GM23338 (cell line): ENCODE data around the gene SNRPD2. TPM values are rescaled to one million over a fixed set of nuclear protein-coding genes. Genes with fewer than 3 reads are reported as not detected.
A peak's percentile ranks its signal among the peaks of the same experiment; 100 is the strongest.

Source experiments
- ATAC-seq: fragments of 200-7000 bp; cut with Tn5 transposase; 3 replicates; pipeline ENCODE4 v1.9.1; 2020
- DNase-seq: peaks from one replicate; pipeline ENCODE4 v3.0.0-alpha.2; 2015; ENCODE audit warnings: low spot score
- H2AFZ ChIP-seq: fragments of 200-600 bp; sonication (generic); 2 replicates; pipeline ENCODE4 v1.8.0; 2016; ENCODE audit warnings: antibody characterized with exemption, mild to moderate bottlenecking, moderate library complexity
- H3F3A ChIP-seq: fragments of 200-600 bp; sonication (generic); replicated peaks from 2 replicates; pipeline ENCODE4 v1.8.0; 2017; ENCODE audit warnings: antibody characterized with exemption, mixed run types, low read depth
- H3K27ac ChIP-seq: fragments of 200-600 bp; sonication (generic); 2 replicates; pipeline ENCODE4 v1.6.1; 2016; ENCODE audit warnings: low read depth
- H3K27me3 ChIP-seq: fragments of 200-600 bp; sonication (generic); 2 replicates; pipeline ENCODE4 v1.8.0; 2016; ENCODE audit warnings: mild to moderate bottlenecking, mixed run types, moderate library complexity; ENCODE audit not compliant: insufficient read depth
- H3K36me3 ChIP-seq: fragments of 200-600 bp; sonication (generic); 2 replicates; pipeline ENCODE4 v1.8.0; 2016; ENCODE audit warnings: mild to moderate bottlenecking; ENCODE audit not compliant: insufficient read depth
- H3K4me1 ChIP-seq: fragments of 200-600 bp; sonication (generic); 2 replicates; pipeline ENCODE4 v1.8.0; 2016; ENCODE audit warnings: mild to moderate bottlenecking, moderate library complexity; ENCODE audit not compliant: insufficient read depth
- H3K4me2 ChIP-seq: fragments of 200-600 bp; sonication (generic); 2 replicates; pipeline ENCODE4 v1.7.1; 2017; ENCODE audit warnings: mixed run types
- H3K4me3 ChIP-seq: fragments of 200-600 bp; sonication (generic); 2 replicates; pipeline ENCODE4 v1.6.1; 2016; ENCODE audit warnings: mixed run types
- H3K79me2 ChIP-seq: fragments of 200-600 bp; sonication (generic); replicated peaks from 2 replicates; pipeline ENCODE4 v1.8.0; 2017; ENCODE audit warnings: mild to moderate bottlenecking; ENCODE audit not compliant: insufficient read depth
- H3K9me2 ChIP-seq: fragments of 200-600 bp; sonication (generic); 2 replicates; pipeline ENCODE4 v1.8.0; 2017; ENCODE audit not compliant: insufficient read depth
- H4K20me1 ChIP-seq: fragments of 200-600 bp; sonication (generic); replicated peaks from 2 replicates; pipeline ENCODE4 v1.8.0; 2017; ENCODE audit warnings: mild to moderate bottlenecking; ENCODE audit not compliant: insufficient read depth
- H3K27ac Mint-ChIP-seq: 2 replicates; pipeline ENCODE4 v1.8.0; 2020; ENCODE audit warnings: inconsistent platforms, mild to moderate bottlenecking, moderate library complexity, mixed read lengths
- H3K27me3 Mint-ChIP-seq: 3 replicates; pipeline ENCODE4 v1.8.0; 2022; ENCODE audit warnings: low read depth, mild to moderate bottlenecking, moderate library complexity, mixed read lengths, inconsistent platforms; ENCODE audit not compliant: insufficient read depth, poor library complexity
- H3K36me3 Mint-ChIP-seq: 3 replicates; pipeline ENCODE4 v1.8.0; 2021; ENCODE audit warnings: low read depth, mild to moderate bottlenecking, inconsistent platforms, moderate library complexity, mixed read lengths
- H3K4me1 Mint-ChIP-seq: 3 replicates; pipeline ENCODE4 v1.8.0; 2020; ENCODE audit warnings: mild to moderate bottlenecking, inconsistent platforms, mixed read lengths
- H3K4me3 Mint-ChIP-seq: 3 replicates; pipeline ENCODE4 v1.8.0; 2021; ENCODE audit warnings: moderate library complexity, mild to moderate bottlenecking, inconsistent platforms, mixed read lengths
- H3K9me3 Mint-ChIP-seq: 3 replicates; pipeline ENCODE4 v1.8.0; 2020; ENCODE audit warnings: moderate library complexity, mild to moderate bottlenecking, inconsistent platforms, mixed read lengths
- CREB1 ChIP-seq: fragments of 250-450 bp; sonication (Bioruptor Pico); IDR thresholded peaks from 2 replicates; pipeline ENCODE4 v1.5.0; 2020; ENCODE audit warnings: low read depth, mild to moderate bottlenecking, moderate library complexity
- CTCF ChIP-seq, 2 experiments: fragments of 200-600 bp in 1 of 2; sonication (generic) in 1 of 2; conservative IDR thresholded peaks; 2 replicates each; pipeline versions ENCODE4 v1.5.1 to v1.6.1; 2016 to 2017; ENCODE audit warnings: antibody characterized with exemption in 2 of 2, low read depth in 2 of 2, mild to moderate bottlenecking in 2 of 2, moderate library complexity in 1 of 2
- EZH2 ChIP-seq: fragments of 200-600 bp; sonication (generic); IDR thresholded peaks from one replicate; pipeline ENCODE4 v1.8.0; 2017; ENCODE audit warnings: antibody characterized with exemption, mild to moderate bottlenecking, low read depth; ENCODE audit not compliant: unreplicated experiment
- EZH2phosphoT487 ChIP-seq: fragments of 200-600 bp; sonication (generic); IDR thresholded peaks from one replicate; pipeline ENCODE4 v1.8.1; 2018; ENCODE audit warnings: antibody characterized with exemption; ENCODE audit not compliant: unreplicated experiment
- JUNB ChIP-seq: IDR thresholded peaks from one replicate; pipeline ENCODE4 v1.6.1; 2016; ENCODE audit warnings: antibody characterized with exemption; ENCODE audit not compliant: unreplicated experiment
- NANOG ChIP-seq: IDR thresholded peaks from 2 replicates; pipeline ENCODE4 v1.6.1; 2016; ENCODE audit warnings: antibody characterized with exemption, borderline replicate concordance
- POLR2AphosphoS5 ChIP-seq: IDR thresholded peaks from 2 replicates; pipeline ENCODE4 v1.6.1; 2016; ENCODE audit warnings: antibody characterized with exemption, low read depth
- REST ChIP-seq: IDR thresholded peaks from one replicate; pipeline ENCODE4 v1.6.1; 2018; ENCODE audit warnings: antibody characterized with exemption; ENCODE audit not compliant: unreplicated experiment
- STAT1 ChIP-seq: IDR thresholded peaks from one replicate; pipeline ENCODE4 v1.6.1; 2016; ENCODE audit warnings: antibody characterized with exemption; ENCODE audit not compliant: unreplicated experiment
- ZNF114 ChIP-seq: fragments of 250-450 bp; sonication (Bioruptor Pico); IDR thresholded peaks from 2 replicates; pipeline ENCODE4 v1.5.0; 2020; ENCODE audit warnings: mild to moderate bottlenecking, moderate library complexity
- ZNF331 ChIP-seq: fragments of 250-450 bp; sonication (Bioruptor Pico); IDR thresholded peaks from 2 replicates; pipeline ENCODE4 v1.5.0; 2020; ENCODE audit warnings: low read depth, mild to moderate bottlenecking, moderate library complexity
- polyA plus RNA-seq: library from polyadenylated mRNA; unstranded; fragments of >200 nt; fragmentation: Nextera tagmentation; extraction: Ambion mirVana; gene quantifications from 2 replicates; pipeline ENCODE4 v1.2.1, GENCODE V29; 2016
- total RNA-seq: library from RNA; depleted of rRNA; stranded (reverse); fragments of >200 nt; shearing (Covaris generic); gene quantifications from 2 replicates; pipeline ENCODE4 v1.2.3, GENCODE V29; 2014
- TF ChIP-seq, protein P1 (sequence below): IDR thresholded peaks from 2 replicates; pipeline ENCODE4 v1.6.1; 2016; ENCODE audit warnings: antibody characterized with exemption
- TF ChIP-seq, protein P2 (sequence below): fragments of 250-450 bp; sonication (Bioruptor Pico); IDR thresholded peaks from 2 replicates; pipeline ENCODE4 v1.5.0; 2020; ENCODE audit warnings: mild to moderate bottlenecking, moderate library complexity

SNRPD2 gene
- total and polyA plus RNA-seq, 2 experiments from 2014 or later: 169 to 1,375 TPM

DNA sequence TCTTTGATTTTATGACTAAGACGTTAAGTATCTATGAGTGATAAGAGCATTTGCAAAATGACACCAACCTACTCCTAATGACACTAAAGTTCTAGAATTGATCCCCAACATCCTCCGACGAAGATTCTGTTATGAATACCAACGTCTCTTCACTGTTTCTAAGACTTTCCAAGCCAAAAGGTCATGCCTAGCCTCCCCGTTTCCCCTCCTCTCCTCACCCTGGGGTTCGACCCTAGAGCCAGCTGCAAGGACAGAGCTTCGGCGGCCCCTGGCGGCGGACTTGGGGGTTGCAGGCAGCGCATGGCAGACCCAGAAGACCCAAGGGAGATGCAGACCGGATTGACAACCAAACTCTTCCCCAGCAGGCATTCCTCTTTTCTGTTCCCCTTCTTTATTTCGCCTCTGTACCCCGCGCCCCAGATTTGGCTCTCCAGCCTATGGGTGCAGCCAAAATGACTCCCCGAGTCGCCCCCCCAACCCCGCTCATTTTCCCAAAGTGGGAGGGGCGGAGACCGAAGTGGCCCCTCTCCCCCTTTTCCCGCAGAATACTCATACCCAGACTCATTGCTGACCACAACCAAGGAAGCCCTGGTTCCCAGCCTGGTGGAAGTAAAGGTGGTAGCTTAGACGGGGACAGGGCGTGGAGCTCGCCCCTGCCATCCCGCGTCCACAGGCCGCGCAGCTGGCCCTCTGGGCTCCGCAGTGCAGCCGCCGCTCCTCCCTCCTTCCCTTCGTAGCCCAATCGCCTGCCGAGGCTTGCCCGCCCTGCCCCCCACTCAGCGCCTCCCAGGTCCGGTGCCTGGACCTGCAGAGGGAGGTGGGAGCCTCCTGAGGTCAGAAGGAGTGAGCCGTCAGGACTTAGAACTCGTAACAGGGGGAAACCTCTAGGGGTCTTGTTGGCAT lies 48.5 kb downstream of the SNRPD2 start:
- peaks cover 19% of the 10 kb centered on the region; the same call in 2 of the 3 replicates for H3K9me3 Mint-ChIP-seq
- peaks cover 39% of the 10 kb centered on the region for H3F3A ChIP-seq
- no peaks in the 10 kb centered on the region for H3K79me2 ChIP-seq
- no peak overlapping the region for H3K27ac Mint-ChIP-seq
- no peaks in the 10 kb centered on the region for H4K20me1 ChIP-seq
- H3K4me2 ChIP-seq: peak overlapping the region; percentile 93
- H3K36me3 ChIP-seq: no peaks in the 10 kb centered on the region
- peaks cover 43% of the 10 kb centered on the region for H3K4me1 Mint-ChIP-seq
- ATAC-seq (peak; percentile 45), DNase-seq (peak; percentile 92)
- peaks cover 18% of the 10 kb centered on the region for H3K27me3 ChIP-seq
- peak overlapping the region; percentile 90 for H3K4me3 Mint-ChIP-seq
- H2AFZ ChIP-seq: peak overlapping the region; percentile 100
- no peak overlapping the region for H3K27ac ChIP-seq
- peaks cover 3% of the 10 kb centered on the region; the same call in 1 of the 3 replicates for H3K36me3 Mint-ChIP-seq
- H3K27me3 Mint-ChIP-seq: peaks cover 34% of the 10 kb centered on the region
- H3K4me1 ChIP-seq: peaks cover 38% of the 10 kb centered on the region
- peak overlapping the region; percentile 90 for H3K4me3 ChIP-seq
- no peaks in the 10 kb centered on the region for H3K9me2 ChIP-seq
- TF ChIP-seq STAT1 (no peak), JUNB (no peak), ZNF114 (CRISPR knock-in tag) (no peak), ZNF331 (CRISPR knock-in tag) (no peak), EZH2phosphoT487 (no peak), NANOG (no peak), CTCF (conservative IDR thresholded peaks at IDR 0.05; ENCODE audit: low read depth in 2 of 2) (peak; percentile 97 to 100), EZH2 (no peak), REST (no peak), POLR2AphosphoS5 (peak; percentile 71), CREB1 (0 out of 2 replicates have a peak, but pooled peaks have one; percentile 25)
- TF ChIP-seq, protein P1, sequence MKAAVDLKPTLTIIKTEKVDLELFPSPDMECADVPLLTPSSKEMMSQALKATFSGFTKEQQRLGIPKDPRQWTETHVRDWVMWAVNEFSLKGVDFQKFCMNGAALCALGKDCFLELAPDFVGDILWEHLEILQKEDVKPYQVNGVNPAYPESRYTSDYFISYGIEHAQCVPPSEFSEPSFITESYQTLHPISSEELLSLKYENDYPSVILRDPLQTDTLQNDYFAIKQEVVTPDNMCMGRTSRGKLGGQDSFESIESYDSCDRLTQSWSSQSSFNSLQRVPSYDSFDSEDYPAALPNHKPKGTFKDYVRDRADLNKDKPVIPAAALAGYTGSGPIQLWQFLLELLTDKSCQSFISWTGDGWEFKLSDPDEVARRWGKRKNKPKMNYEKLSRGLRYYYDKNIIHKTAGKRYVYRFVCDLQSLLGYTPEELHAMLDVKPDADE: no peak
- TF ChIP-seq, protein P2, sequence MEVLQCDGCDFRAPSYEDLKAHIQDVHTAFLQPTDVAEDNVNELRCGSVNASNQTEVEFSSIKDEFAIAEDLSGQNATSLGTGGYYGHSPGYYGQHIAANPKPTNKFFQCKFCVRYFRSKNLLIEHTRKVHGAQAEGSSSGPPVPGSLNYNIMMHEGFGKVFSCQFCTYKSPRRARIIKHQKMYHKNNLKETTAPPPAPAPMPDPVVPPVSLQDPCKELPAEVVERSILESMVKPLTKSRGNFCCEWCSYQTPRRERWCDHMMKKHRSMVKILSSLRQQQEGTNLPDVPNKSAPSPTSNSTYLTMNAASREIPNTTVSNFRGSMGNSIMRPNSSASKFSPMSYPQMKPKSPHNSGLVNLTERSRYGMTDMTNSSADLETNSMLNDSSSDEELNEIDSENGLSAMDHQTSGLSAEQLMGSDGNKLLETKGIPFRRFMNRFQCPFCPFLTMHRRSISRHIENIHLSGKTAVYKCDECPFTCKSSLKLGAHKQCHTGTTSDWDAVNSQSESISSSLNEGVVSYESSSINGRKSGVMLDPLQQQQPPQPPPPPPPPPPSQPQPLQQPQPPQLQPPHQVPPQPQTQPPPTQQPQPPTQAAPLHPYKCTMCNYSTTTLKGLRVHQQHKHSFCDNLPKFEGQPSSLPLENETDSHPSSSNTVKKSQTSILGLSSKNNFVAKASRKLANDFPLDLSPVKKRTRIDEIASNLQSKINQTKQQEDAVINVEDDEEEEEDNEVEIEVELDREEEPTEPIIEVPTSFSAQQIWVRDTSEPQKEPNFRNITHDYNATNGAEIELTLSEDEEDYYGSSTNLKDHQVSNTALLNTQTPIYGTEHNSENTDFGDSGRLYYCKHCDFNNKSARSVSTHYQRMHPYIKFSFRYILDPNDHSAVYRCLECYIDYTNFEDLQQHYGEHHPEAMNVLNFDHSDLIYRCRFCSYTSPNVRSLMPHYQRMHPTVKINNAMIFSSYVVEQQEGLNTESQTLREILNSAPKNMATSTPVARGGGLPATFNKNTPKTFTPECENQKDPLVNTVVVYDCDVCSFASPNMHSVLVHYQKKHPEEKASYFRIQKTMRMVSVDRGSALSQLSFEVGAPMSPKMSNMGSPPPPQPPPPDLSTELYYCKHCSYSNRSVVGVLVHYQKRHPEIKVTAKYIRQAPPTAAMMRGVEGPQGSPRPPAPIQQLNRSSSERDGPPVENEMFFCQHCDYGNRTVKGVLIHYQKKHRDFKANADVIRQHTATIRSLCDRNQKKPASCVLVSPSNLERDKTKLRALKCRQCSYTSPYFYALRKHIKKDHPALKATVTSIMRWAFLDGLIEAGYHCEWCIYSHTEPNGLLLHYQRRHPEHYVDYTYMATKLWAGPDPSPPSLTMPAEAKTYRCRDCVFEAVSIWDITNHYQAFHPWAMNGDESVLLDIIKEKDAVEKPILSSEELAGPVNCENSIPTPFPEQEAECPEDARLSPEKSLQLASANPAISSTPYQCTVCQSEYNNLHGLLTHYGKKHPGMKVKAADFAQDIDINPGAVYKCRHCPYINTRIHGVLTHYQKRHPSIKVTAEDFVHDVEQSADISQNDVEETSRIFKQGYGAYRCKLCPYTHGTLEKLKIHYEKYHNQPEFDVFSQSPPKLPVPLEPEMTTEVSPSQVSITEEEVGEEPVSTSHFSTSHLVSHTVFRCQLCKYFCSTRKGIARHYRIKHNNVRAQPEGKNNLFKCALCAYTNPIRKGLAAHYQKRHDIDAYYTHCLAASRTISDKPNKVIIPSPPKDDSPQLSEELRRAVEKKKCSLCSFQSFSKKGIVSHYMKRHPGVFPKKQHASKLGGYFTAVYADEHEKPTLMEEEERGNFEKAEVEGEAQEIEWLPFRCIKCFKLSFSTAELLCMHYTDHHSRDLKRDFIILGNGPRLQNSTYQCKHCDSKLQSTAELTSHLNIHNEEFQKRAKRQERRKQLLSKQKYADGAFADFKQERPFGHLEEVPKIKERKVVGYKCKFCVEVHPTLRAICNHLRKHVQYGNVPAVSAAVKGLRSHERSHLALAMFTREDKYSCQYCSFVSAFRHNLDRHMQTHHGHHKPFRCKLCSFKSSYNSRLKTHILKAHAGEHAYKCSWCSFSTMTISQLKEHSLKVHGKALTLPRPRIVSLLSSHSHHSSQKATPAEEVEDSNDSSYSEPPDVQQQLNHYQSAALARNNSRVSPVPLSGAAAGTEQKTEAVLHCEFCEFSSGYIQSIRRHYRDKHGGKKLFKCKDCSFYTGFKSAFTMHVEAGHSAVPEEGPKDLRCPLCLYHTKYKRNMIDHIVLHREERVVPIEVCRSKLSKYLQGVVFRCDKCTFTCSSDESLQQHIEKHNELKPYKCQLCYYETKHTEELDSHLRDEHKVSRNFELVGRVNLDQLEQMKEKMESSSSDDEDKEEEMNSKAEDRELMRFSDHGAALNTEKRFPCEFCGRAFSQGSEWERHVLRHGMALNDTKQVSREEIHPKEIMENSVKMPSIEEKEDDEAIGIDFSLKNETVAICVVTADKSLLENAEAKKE: no peak
